ENCODE results near the gene BRINP2.

BRINP2 gene

GRCh38 chr1:177248258-177248657 is 77.5 kb downstream of the BRINP2 start:
- H3K4me3 Mint-ChIP-seq: no peak overlapping the region
- no peaks in the 10 kb centered on the region for H3K27me3 Mint-ChIP-seq
- H3K4me1 Mint-ChIP-seq: no peaks in the 10 kb centered on the region
- H3K36me3 Mint-ChIP-seq: no peaks in the 10 kb centered on the region
- DNase-seq (ENCODE audit: low spot score in 2 of 2) (no peak), ATAC-seq (ENCODE audit: low read depth) (no peak)
- H3K27ac Mint-ChIP-seq: no peak overlapping the region
- peaks cover 2% of the 10 kb centered on the region for H3K9me3 Mint-ChIP-seq

- no peaks in the 10 kb centered on the region for H3K27me3 Mint-ChIP-seq
- DNase-seq (ENCODE audit: low spot score in 2 of 2) (no peak), ATAC-seq (ENCODE audit: low read depth) (no peak)
- no peak overlapping the region for H3K4me3 Mint-ChIP-seq
- peaks cover 1% of the 10 kb centered on the region for H3K9me3 Mint-ChIP-seq
- H3K36me3 Mint-ChIP-seq: no peaks in the 10 kb centered on the region
- no peaks in the 10 kb centered on the region for H3K4me1 Mint-ChIP-seq
- H3K27ac Mint-ChIP-seq: no peak overlapping the region
These were observed 78.5 kb downstream of the BRINP2 start for GRCh38 chr1:177249231-177249630.

- ATAC-seq (ENCODE audit: low read depth): no peak
- no peaks in the 10 kb centered on the region for H3K36me3 Mint-ChIP-seq
These were observed 82.1 kb downstream of the BRINP2 start for GRCh38 chr1:177252877-177253276.

GRCh38 chr1:177255411-177255810 is 84.7 kb downstream of the BRINP2 start:
- Mint-ChIP-seq H3K4me1 (no peaks in the 10 kb centered on the region), H3K9me3 (peaks cover 1% of the 10 kb centered on the region), H3K27ac (no peak overlapping the region), H3K27me3 (no peaks in the 10 kb centered on the region), H3K36me3 (no peaks in the 10 kb centered on the region), H3K4me3 (no peak overlapping the region)
- DNase-seq (ENCODE audit: low spot score in 2 of 2): no peak
- ATAC-seq (ENCODE audit: low read depth): no peak

More at GRCh38 chr1:177252877-177253276, 82.1 kb downstream of the BRINP2 start:
- Mint-ChIP-seq H3K27me3 (no peaks in the 10 kb centered on the region), H3K4me3 (no peak overlapping the region), H3K27ac (no peak overlapping the region), H3K4me1 (no peaks in the 10 kb centered on the region), H3K9me3 (peaks cover 1% of the 10 kb centered on the region)
- DNase-seq (ENCODE audit: low spot score in 2 of 2): no peak

GRCh38 chr1:177256153-177257075 is 85.7 kb downstream of the BRINP2 start:
- no peak for DNase-seq (ENCODE audit: low spot score in 2 of 2)
- Mint-ChIP-seq H3K27me3 (no peaks in the 10 kb centered on the region), H3K9me3 (peaks cover 1% of the 10 kb centered on the region), H3K27ac (no peak overlapping the region), H3K4me3 (no peak overlapping the region), H3K4me1 (no peaks in the 10 kb centered on the region), H3K36me3 (no peaks in the 10 kb centered on the region)
- ATAC-seq (ENCODE audit: low read depth): no peak

GRCh38 chr1:177257128-177257527 is 86.4 kb downstream of the BRINP2 start:
- ATAC-seq (ENCODE audit: low read depth): no peak

GRCh38 chr1:177257576-177257975 is 86.8 kb downstream of the BRINP2 start:
- ATAC-seq (ENCODE audit: low read depth) (no peak), DNase-seq (ENCODE audit: low spot score in 2 of 2) (no peak)
- no peaks in the 10 kb centered on the region for H3K36me3 Mint-ChIP-seq
- no peak overlapping the region for H3K4me3 Mint-ChIP-seq
- H3K27me3 Mint-ChIP-seq: no peaks in the 10 kb centered on the region
- no peaks in the 10 kb centered on the region for H3K4me1 Mint-ChIP-seq
- peaks cover under 1% of the 10 kb centered on the region for H3K9me3 Mint-ChIP-seq
- no peak overlapping the region for H3K27ac Mint-ChIP-seq

More at GRCh38 chr1:177257128-177257527, 86.4 kb downstream of the BRINP2 start:
- Mint-ChIP-seq H3K9me3 (peaks cover 1% of the 10 kb centered on the region), H3K27ac (no peak overlapping the region), H3K36me3 (no peaks in the 10 kb centered on the region), H3K4me3 (no peak overlapping the region), H3K27me3 (no peaks in the 10 kb centered on the region), H3K4me1 (no peaks in the 10 kb centered on the region)
- no peak for DNase-seq (ENCODE audit: low spot score in 2 of 2)

GRCh38 chr1:177270863-177271262 is 100.1 kb downstream of the BRINP2 start:
- Mint-ChIP-seq H3K9me3 (peaks cover 2% of the 10 kb centered on the region), H3K27me3 (peaks cover 6% of the 10 kb centered on the region), H3K4me1 (no peaks in the 10 kb centered on the region), H3K4me3 (no peak overlapping the region), H3K36me3 (no peaks in the 10 kb centered on the region), H3K27ac (no peak overlapping the region)
- ATAC-seq (ENCODE audit: low read depth): no peak
- DNase-seq (ENCODE audit: low spot score in 2 of 2): no peak

GRCh38 chr1:177273141-177273540 is 102.4 kb downstream of the BRINP2 start:
- Mint-ChIP-seq H3K27ac (no peak overlapping the region), H3K36me3 (no peaks in the 10 kb centered on the region), H3K27me3 (peaks cover 6% of the 10 kb centered on the region), H3K4me3 (no peak overlapping the region), H3K9me3 (no peaks in the 10 kb centered on the region), H3K4me1 (no peaks in the 10 kb centered on the region)
- DNase-seq (ENCODE audit: low spot score in 2 of 2): no peak
- no peak for ATAC-seq (ENCODE audit: low read depth)

GRCh38 chr1:177274687-177275211 is 104.0 kb downstream of the BRINP2 start:
- Mint-ChIP-seq H3K27me3 (peaks cover 6% of the 10 kb centered on the region), H3K4me1 (no peaks in the 10 kb centered on the region), H3K27ac (no peak overlapping the region), H3K4me3 (no peak overlapping the region), H3K9me3 (no peaks in the 10 kb centered on the region), H3K36me3 (no peaks in the 10 kb centered on the region)
- ATAC-seq (ENCODE audit: low read depth) (no peak), DNase-seq (ENCODE audit: low spot score in 2 of 2) (no peak)

GRCh38 chr1:177275736-177276135 is 105.0 kb downstream of the BRINP2 start:
- Mint-ChIP-seq H3K4me1 (no peaks in the 10 kb centered on the region), H3K4me3 (no peak overlapping the region), H3K36me3 (no peaks in the 10 kb centered on the region), H3K27me3 (peaks cover 6% of the 10 kb centered on the region), H3K9me3 (no peaks in the 10 kb centered on the region), H3K27ac (no peak overlapping the region)
- ATAC-seq (ENCODE audit: low read depth) (no peak), DNase-seq (ENCODE audit: low spot score in 2 of 2) (no peak)

- ATAC-seq (ENCODE audit: low read depth) (no peak), DNase-seq (ENCODE audit: low spot score in 2 of 2) (no peak)
- Mint-ChIP-seq H3K4me3 (no peak overlapping the region), H3K27me3 (no peaks in the 10 kb centered on the region), H3K27ac (no peak overlapping the region), H3K36me3 (no peaks in the 10 kb centered on the region), H3K4me1 (no peaks in the 10 kb centered on the region), H3K9me3 (no peaks in the 10 kb centered on the region)
These were observed 108.0 kb downstream of the BRINP2 start for GRCh38 chr1:177278626-177279390.

GRCh38 chr1:177281901-177282300 is 111.1 kb downstream of the BRINP2 start:
- Mint-ChIP-seq H3K4me3 (no peak overlapping the region), H3K27ac (no peak overlapping the region)

GRCh38 chr1:177282976-177283375 is 112.2 kb downstream of the BRINP2 start:
- peaks cover 4% of the 10 kb centered on the region for H3K9me3 Mint-ChIP-seq
- no peaks in the 10 kb centered on the region for H3K36me3 Mint-ChIP-seq
- no peaks in the 10 kb centered on the region for H3K4me1 Mint-ChIP-seq
- no peak overlapping the region for H3K4me3 Mint-ChIP-seq
- ATAC-seq (ENCODE audit: low read depth): no peak
- no peaks in the 10 kb centered on the region for H3K27me3 Mint-ChIP-seq
- no peak for DNase-seq (ENCODE audit: low spot score in 2 of 2)
- no peak overlapping the region for H3K27ac Mint-ChIP-seq

More at GRCh38 chr1:177281901-177282300, 111.1 kb downstream of the BRINP2 start:
- no peak for ATAC-seq (ENCODE audit: low read depth)
- H3K36me3 Mint-ChIP-seq: no peaks in the 10 kb centered on the region
- DNase-seq (ENCODE audit: low spot score in 2 of 2): no peak
- H3K27me3 Mint-ChIP-seq: no peaks in the 10 kb centered on the region
- H3K4me1 Mint-ChIP-seq: no peaks in the 10 kb centered on the region
- H3K9me3 Mint-ChIP-seq: peaks cover under 1% of the 10 kb centered on the region
